Measurements from ENCODE around the gene BMPR1B. TPM values are rescaled to one million over a fixed set of nuclear protein-coding genes. Genes with fewer than 3 reads are reported as not detected.

The BMPR1B gene
- total RNA-seq, 1 experiment from 2014 or later = not detected

DNA sequence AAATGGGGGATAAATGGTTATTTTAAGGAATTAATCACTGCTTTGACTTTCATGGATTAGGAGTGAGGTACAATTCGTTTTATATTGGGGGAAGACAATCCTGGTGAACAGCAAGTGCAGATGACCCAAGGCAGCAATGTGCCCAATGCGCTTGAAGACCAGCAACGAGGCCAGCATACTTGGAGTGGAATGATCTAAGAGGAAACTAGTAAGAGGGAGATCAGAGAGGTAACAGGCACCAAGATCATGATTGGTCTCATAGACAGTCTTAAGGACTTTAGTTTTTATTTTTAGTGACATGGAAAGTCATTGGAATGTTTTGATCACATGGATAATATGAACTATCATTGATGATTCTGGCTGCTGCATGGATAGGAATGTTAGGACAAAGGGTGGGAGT is 90.6 kb downstream of the BMPR1B start:
- no peak for TF ChIP-seq SRF (IDR thresholded peaks at IDR 0.05; ENCODE audit: low read depth)
- TF ChIP-seq, protein P1, sequence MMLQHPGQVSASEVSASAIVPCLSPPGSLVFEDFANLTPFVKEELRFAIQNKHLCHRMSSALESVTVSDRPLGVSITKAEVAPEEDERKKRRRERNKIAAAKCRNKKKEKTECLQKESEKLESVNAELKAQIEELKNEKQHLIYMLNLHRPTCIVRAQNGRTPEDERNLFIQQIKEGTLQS (IDR thresholded peaks at IDR 0.05) = no peak
- no peak for TF ChIP-seq SIN3A (IDR thresholded peaks at IDR 0.05; ENCODE audit: low read depth)
- TF ChIP-seq, protein P2, sequence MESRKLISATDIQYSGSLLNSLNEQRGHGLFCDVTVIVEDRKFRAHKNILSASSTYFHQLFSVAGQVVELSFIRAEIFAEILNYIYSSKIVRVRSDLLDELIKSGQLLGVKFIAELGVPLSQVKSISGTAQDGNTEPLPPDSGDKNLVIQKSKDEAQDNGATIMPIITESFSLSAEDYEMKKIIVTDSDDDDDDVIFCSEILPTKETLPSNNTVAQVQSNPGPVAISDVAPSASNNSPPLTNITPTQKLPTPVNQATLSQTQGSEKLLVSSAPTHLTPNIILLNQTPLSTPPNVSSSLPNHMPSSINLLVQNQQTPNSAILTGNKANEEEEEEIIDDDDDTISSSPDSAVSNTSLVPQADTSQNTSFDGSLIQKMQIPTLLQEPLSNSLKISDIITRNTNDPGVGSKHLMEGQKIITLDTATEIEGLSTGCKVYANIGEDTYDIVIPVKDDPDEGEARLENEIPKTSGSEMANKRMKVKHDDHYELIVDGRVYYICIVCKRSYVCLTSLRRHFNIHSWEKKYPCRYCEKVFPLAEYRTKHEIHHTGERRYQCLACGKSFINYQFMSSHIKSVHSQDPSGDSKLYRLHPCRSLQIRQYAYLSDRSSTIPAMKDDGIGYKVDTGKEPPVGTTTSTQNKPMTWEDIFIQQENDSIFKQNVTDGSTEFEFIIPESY (IDR thresholded peaks at IDR 0.05; ENCODE audit: extremely low read depth, insufficient replicate concordance, low read length) = no peak
- TF ChIP-seq, protein P3, sequence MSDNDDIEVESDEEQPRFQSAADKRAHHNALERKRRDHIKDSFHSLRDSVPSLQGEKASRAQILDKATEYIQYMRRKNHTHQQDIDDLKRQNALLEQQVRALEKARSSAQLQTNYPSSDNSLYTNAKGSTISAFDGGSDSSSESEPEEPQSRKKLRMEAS (IDR thresholded peaks at IDR 0.05) = no peak
- no peak for TF ChIP-seq CEBPB (IDR thresholded peaks at IDR 0.05; ENCODE audit: low read depth)
- no peak for TF ChIP-seq YY1 (IDR thresholded peaks at IDR 0.05; ENCODE audit: extremely low read depth, insufficient replicate concordance, low read depth, low read length)
- no peak for TF ChIP-seq CBX3 (IDR thresholded peaks at IDR 0.05; ENCODE audit: low read depth)
- TF ChIP-seq, protein P4, sequence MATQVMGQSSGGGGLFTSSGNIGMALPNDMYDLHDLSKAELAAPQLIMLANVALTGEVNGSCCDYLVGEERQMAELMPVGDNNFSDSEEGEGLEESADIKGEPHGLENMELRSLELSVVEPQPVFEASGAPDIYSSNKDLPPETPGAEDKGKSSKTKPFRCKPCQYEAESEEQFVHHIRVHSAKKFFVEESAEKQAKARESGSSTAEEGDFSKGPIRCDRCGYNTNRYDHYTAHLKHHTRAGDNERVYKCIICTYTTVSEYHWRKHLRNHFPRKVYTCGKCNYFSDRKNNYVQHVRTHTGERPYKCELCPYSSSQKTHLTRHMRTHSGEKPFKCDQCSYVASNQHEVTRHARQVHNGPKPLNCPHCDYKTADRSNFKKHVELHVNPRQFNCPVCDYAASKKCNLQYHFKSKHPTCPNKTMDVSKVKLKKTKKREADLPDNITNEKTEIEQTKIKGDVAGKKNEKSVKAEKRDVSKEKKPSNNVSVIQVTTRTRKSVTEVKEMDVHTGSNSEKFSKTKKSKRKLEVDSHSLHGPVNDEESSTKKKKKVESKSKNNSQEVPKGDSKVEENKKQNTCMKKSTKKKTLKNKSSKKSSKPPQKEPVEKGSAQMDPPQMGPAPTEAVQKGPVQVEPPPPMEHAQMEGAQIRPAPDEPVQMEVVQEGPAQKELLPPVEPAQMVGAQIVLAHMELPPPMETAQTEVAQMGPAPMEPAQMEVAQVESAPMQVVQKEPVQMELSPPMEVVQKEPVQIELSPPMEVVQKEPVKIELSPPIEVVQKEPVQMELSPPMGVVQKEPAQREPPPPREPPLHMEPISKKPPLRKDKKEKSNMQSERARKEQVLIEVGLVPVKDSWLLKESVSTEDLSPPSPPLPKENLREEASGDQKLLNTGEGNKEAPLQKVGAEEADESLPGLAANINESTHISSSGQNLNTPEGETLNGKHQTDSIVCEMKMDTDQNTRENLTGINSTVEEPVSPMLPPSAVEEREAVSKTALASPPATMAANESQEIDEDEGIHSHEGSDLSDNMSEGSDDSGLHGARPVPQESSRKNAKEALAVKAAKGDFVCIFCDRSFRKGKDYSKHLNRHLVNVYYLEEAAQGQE (IDR thresholded peaks at IDR 0.05; ENCODE audit: low read depth) = no peak
- TF ChIP-seq JUND (IDR thresholded peaks at IDR 0.05) = no peak
- TF ChIP-seq POLR2AphosphoS5 (IDR thresholded peaks at IDR 0.05; ENCODE audit: low read depth, low read length) = no peak
- no peak for TF ChIP-seq POLR2A (IDR thresholded peaks at IDR 0.05; ENCODE audit: borderline replicate concordance, extremely low read depth, insufficient read depth, insufficient read length)
- ATAC-seq = no peak
- no TSS peak for BruUV-seq (replicated peaks)

More for the DNA sequence above, 90.6 kb downstream of the BMPR1B start:
- ChIA-PET RAD21 (ENCODE audit: low non-redundant PET in 1 of 2, low total read pairs in 2 of 2, uncharacterized antibody in 2 of 2, unreplicated experiment in 2 of 2) (no interaction called here), CTCF (no interaction called here), POLR2A (no interaction called here)
- intact Hi-C loops (cut with micrococcal nuclease) = no loop called here
- H3K4me1 ChIP-seq (ENCODE audit: control insufficient read depth in 1 of 2, insufficient read depth in 2 of 2, low read length in 2 of 2) = no peaks in the 10 kb centered on the region
- no peaks in the 10 kb centered on the region for H3K27me3 ChIP-seq (ENCODE audit: insufficient read depth, low read length)
- H3K9me2 ChIP-seq (ENCODE audit: insufficient read depth) = no peaks in the 10 kb centered on the region
- H3K4me2 ChIP-seq (ENCODE audit: low read length) = no peak overlapping the region
- no peaks in the 10 kb centered on the region for H3K79me2 ChIP-seq (ENCODE audit: insufficient read depth, low read length)
- no peaks in the 10 kb centered on the region for H4K20me1 ChIP-seq (ENCODE audit: insufficient read depth)
- H3K27ac ChIP-seq (ENCODE audit: low read depth, low read length) = no peak overlapping the region
- H3K36me3 ChIP-seq (ENCODE audit: control insufficient read depth in 1 of 2, insufficient read depth in 2 of 2, low read length in 2 of 2) = no peaks in the 10 kb centered on the region
- no peak for DNase-seq (ENCODE audit: low read depth, low spot score)
- H3K9me3 ChIP-seq (ENCODE audit: control insufficient read depth in 1 of 2, insufficient read depth in 1 of 2, low read depth in 1 of 2, low read length in 2 of 2) = no peaks in the 10 kb centered on the region
- H2AFZ ChIP-seq (ENCODE audit: low read depth, low read length, poor library complexity, severe bottlenecking) = no peak overlapping the region
- H3K4me3 ChIP-seq (replicated peaks in 1 of 2; ENCODE audit: low read depth in 1 of 2, low read length in 2 of 2) = no peak overlapping the region
- H3K9ac ChIP-seq (ENCODE audit: low read length) = no peak overlapping the region

Data from HCT116 (cell line).